WTC11 (cell line): ENCODE results near the gene RPS3. TPM values are rescaled to one million over a fixed set of nuclear protein-coding genes. Genes with fewer than 3 reads are reported as not detected.
A peak's percentile ranks its signal among the peaks of the same experiment; 100 is the strongest.

Source experiments
- ATAC-seq: fragments of 200-7000 bp; cut with Tn5 transposase; 2 replicates; pipeline ENCODE4 v1.10.0; 2021; ENCODE audit warnings: mild to moderate bottlenecking, moderate library complexity
- CTCF ChIA-PET: fragments of 300-600 bp; sonication (Branson Sonifier 250); formaldehyde crosslinking; loops from one replicate; lab custom pipeline; 2021; ENCODE audit warnings: antibody characterized with exemption; lab: Charles Lee
- POLR2A ChIA-PET: fragments of 350-600 bp; sonication (Branson Sonifier 250); formaldehyde crosslinking; loops from one replicate; lab custom pipeline; 2021; ENCODE audit warnings: antibody characterized with exemption; lab: Charles Lee
- DNase-seq: peaks from one replicate; pipeline ENCODE4 v3.0.0; 2021; ENCODE audit warnings: low spot score
- H3K27ac Mint-ChIP-seq: 2 replicates; pipeline ENCODE4 v1.8.0; 2021; ENCODE audit warnings: mixed read lengths
- H3K27me3 Mint-ChIP-seq: 2 replicates; pipeline ENCODE4 v1.8.0; 2021; ENCODE audit warnings: low read depth, mild to moderate bottlenecking, moderate library complexity, mixed read lengths
- H3K36me3 Mint-ChIP-seq: 2 replicates; pipeline ENCODE4 v1.8.0; 2021; ENCODE audit warnings: mixed read lengths
- H3K4me1 Mint-ChIP-seq: 2 replicates; pipeline ENCODE4 v1.8.0; 2022; ENCODE audit warnings: mixed read lengths
- H3K4me3 Mint-ChIP-seq: 2 replicates; pipeline ENCODE4 v1.8.0; 2021; ENCODE audit warnings: mild to moderate bottlenecking, moderate library complexity, mixed read lengths
- H3K9me3 Mint-ChIP-seq: 2 replicates; pipeline ENCODE4 v1.8.0; 2021; ENCODE audit warnings: mixed read lengths
- CDX4 ChIP-seq: fragments of 250-450 bp; sonication (Bioruptor Pico); IDR thresholded peaks from 2 replicates; pipeline ENCODE4 v1.9.0; 2021; ENCODE audit warnings: moderate library complexity, mild to moderate bottlenecking, inconsistent platforms, borderline replicate concordance
- CREM ChIP-seq: sonication (generic); formaldehyde crosslinking; IDR thresholded peaks from 2 replicates; pipeline ENCODE4 v1.8.1; 2022; ENCODE audit warnings: mild to moderate bottlenecking, missing genetic modification reagents, moderate library complexity
- CTCF ChIP-seq: fragments of 200-600 bp; IDR thresholded peaks from 2 replicates; pipeline ENCODE4 v1.8.0; 2022; ENCODE audit warnings: antibody characterized with exemption
- ESRRA ChIP-seq: sonication (generic); formaldehyde crosslinking; IDR thresholded peaks from 2 replicates; pipeline ENCODE4 v1.8.1; 2022; ENCODE audit warnings: mild to moderate bottlenecking, missing genetic modification reagents, borderline replicate concordance
- FOXP1 ChIP-seq: sonication (generic); formaldehyde crosslinking; IDR thresholded peaks from 2 replicates; pipeline ENCODE4 v1.8.0; 2022; ENCODE audit warnings: missing genetic modification reagents, mild to moderate bottlenecking, moderate library complexity, borderline replicate concordance
- JAZF1 ChIP-seq: fragments of 250-450 bp; sonication (Bioruptor Pico); IDR thresholded peaks from 2 replicates; pipeline ENCODE4 v1.9.0; 2021; ENCODE audit warnings: moderate library complexity, mild to moderate bottlenecking, inconsistent platforms
- NFATC4 ChIP-seq: fragments of 250-450 bp; sonication (Bioruptor Pico); IDR thresholded peaks from 2 replicates; pipeline ENCODE4 v1.9.0; 2021; ENCODE audit warnings: mild to moderate bottlenecking
- NR1H2 ChIP-seq: sonication (generic); formaldehyde crosslinking; IDR thresholded peaks from 2 replicates; pipeline ENCODE4 v1.9.0; 2021; ENCODE audit warnings: mild to moderate bottlenecking, moderate library complexity, missing genetic modification reagents
- NR3C1 ChIP-seq: sonication (generic); formaldehyde crosslinking; conservative IDR thresholded peaks from 2 replicates; pipeline ENCODE4 v1.8.1; 2023; ENCODE audit warnings: low read depth, mild to moderate bottlenecking, missing genetic modification reagents
- RORB ChIP-seq: fragments of 250-450 bp; sonication (Bioruptor Pico); IDR thresholded peaks from 2 replicates; pipeline ENCODE4 v1.9.0; 2021; ENCODE audit warnings: mild to moderate bottlenecking
- TEAD1 ChIP-seq: sonication (generic); formaldehyde crosslinking; IDR thresholded peaks from 2 replicates; pipeline ENCODE4 v1.8.0; 2022; ENCODE audit warnings: mild to moderate bottlenecking, missing genetic modification reagents
- ZNF138 ChIP-seq: sonication (generic); formaldehyde crosslinking; conservative IDR thresholded peaks from 2 replicates; pipeline ENCODE4 v1.8.1; 2022; ENCODE audit warnings: mild to moderate bottlenecking, moderate library complexity, missing genetic modification reagents
- total RNA-seq: library from RNA; stranded (reverse); gene quantifications from 3 replicates; pipeline ENCODE4 v1.2.3, GENCODE V29; 2021
- TF ChIP-seq, protein P1 (sequence below): sonication (generic); formaldehyde crosslinking; IDR thresholded peaks from 2 replicates; pipeline ENCODE4 v1.8.1; 2022; ENCODE audit warnings: missing genetic modification reagents, borderline replicate concordance
- TF ChIP-seq, protein P2 (sequence below): sonication (generic); formaldehyde crosslinking; IDR thresholded peaks from 2 replicates; pipeline ENCODE4 v1.8.0; 2023; ENCODE audit warnings: missing genetic modification reagents
- TF ChIP-seq, protein P3 (sequence below): sonication (generic); formaldehyde crosslinking; IDR thresholded peaks from 2 replicates; pipeline ENCODE4 v1.8.1; 2023; ENCODE audit warnings: mild to moderate bottlenecking, missing genetic modification reagents, moderate library complexity

The RPS3 gene
- total RNA-seq, 1 experiment from 2014 or later, result 3,967 TPM

DNA sequence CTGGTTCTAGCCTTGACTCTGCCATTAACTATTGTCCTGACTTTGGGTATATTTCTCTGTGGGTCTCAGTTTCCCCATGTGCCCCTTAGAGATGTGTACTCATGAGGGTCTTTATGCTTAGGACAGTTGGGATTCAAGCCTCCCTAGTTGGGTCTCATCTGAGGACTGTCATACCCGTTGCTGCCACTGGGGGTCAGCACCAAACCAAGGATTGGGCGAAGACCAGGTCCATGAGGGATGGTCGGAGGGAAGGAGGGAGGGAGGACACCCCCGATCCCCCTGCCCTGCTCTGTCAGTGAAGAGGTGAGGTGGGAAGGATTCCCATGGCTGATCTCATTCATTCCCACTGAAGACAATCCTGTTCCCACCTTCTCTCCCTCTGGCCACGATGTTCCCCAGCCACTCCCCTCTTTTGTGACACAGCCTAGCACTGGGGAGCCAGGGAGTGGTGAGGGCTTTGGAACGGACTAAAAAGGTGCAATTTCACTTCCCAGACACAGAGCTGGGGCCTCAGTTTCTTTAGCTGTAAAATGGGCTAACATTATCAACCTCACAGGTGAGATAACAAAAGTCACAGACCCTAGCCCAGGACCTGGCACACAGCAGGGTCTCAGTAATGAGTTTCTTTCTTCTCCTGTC is 46.1 kb downstream of the RPS3 start (continued):
- TF ChIP-seq ZNF138 (CRISPR knock-in tag) (no peak), JAZF1 (CRISPR knock-in tag) (no peak), TEAD1 (CRISPR knock-in tag) (no peak), ESRRA (CRISPR knock-in tag) (no peak), FOXP1 (CRISPR knock-in tag) (no peak), NR3C1 (CRISPR knock-in tag) (no peak), CDX4 (CRISPR knock-in tag) (no peak), RORB (CRISPR knock-in tag) (no peak), CTCF (peak; percentile 97)
- TF ChIP-seq, protein P1, sequence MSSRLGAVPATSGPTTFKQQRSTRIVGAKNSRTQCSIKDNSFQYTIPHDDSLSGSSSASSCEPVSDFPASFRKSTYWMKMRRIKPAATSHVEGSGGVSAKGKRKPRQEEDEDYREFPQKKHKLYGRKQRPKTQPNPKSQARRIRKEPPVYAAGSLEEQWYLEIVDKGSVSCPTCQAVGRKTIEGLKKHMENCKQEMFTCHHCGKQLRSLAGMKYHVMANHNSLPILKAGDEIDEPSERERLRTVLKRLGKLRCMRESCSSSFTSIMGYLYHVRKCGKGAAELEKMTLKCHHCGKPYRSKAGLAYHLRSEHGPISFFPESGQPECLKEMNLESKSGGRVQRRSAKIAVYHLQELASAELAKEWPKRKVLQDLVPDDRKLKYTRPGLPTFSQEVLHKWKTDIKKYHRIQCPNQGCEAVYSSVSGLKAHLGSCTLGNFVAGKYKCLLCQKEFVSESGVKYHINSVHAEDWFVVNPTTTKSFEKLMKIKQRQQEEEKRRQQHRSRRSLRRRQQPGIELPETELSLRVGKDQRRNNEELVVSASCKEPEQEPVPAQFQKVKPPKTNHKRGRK (CRISPR knock-in tag), result no peak
- TF ChIP-seq, protein P2, sequence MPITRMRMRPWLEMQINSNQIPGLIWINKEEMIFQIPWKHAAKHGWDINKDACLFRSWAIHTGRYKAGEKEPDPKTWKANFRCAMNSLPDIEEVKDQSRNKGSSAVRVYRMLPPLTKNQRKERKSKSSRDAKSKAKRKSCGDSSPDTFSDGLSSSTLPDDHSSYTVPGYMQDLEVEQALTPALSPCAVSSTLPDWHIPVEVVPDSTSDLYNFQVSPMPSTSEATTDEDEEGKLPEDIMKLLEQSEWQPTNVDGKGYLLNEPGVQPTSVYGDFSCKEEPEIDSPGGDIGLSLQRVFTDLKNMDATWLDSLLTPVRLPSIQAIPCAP (CRISPR knock-in tag), result no peak

- no peak for DNase-seq
- H3K4me3 Mint-ChIP-seq, result no peak overlapping the region
- ATAC-seq, result no peak
- no peak overlapping the region for H3K27ac Mint-ChIP-seq
- ChIA-PET POLR2A (no interaction called here), CTCF (interaction anchor here (1.2 kb wide), 1 partner anchor 28 kb away, joined by 3 read pairs; no protein-coding TSS in a partner anchor)
- no peaks in the 10 kb centered on the region for H3K9me3 Mint-ChIP-seq
- no peaks in the 10 kb centered on the region for H3K4me1 Mint-ChIP-seq
- H3K36me3 Mint-ChIP-seq, result no peaks in the 10 kb centered on the region
- no peak for TF ChIP-seq NFATC4 (CRISPR knock-in tag)
- peaks cover 4% of the 10 kb centered on the region for H3K27me3 Mint-ChIP-seq
These were observed 48.1 kb downstream of the RPS3 start for GRCh38 chr11:75447415-75447814.

GRCh38 chr11:75449271-75449670 is 50.0 kb downstream of the RPS3 start:
- H3K27me3 Mint-ChIP-seq, result peaks cover 4% of the 10 kb centered on the region
- POLR2A ChIA-PET, result no interaction called here
- DNase-seq, result no peak
- no peaks in the 10 kb centered on the region for H3K36me3 Mint-ChIP-seq
- no peaks in the 10 kb centered on the region for H3K4me1 Mint-ChIP-seq
- no peak for TF ChIP-seq NR1H2 (CRISPR knock-in tag)
- TF ChIP-seq CREM (CRISPR knock-in tag), result no peak
- TF ChIP-seq, protein P3, sequence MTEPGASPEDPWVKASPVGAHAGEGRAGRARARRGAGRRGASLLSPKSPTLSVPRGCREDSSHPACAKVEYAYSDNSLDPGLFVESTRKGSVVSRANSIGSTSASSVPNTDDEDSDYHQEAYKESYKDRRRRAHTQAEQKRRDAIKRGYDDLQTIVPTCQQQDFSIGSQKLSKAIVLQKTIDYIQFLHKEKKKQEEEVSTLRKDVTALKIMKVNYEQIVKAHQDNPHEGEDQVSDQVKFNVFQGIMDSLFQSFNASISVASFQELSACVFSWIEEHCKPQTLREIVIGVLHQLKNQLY (CRISPR knock-in tag), result no peak
- TF ChIP-seq, all 79 proteins: peak for 0
- Mint-ChIP-seq H3K9me3 (no peaks in the 10 kb centered on the region), H3K27ac (no peak overlapping the region), H3K4me3 (no peak overlapping the region)
- CTCF ChIA-PET, result interaction anchor here (0.6 to 0.8 kb wide), 2 partner anchors 8 to 61 kb away, joined by 3 read pairs; no protein-coding TSS in a partner anchor
- ATAC-seq, result no peak
